ENCODE data around the gene TMEM42.
"Not testable (repeated sequence)": the region's sequence is repeated elsewhere in the genome, so short reads cannot be mapped to it uniquely, and the experiment has no call there.

Gene TMEM42

GRCh38 chr3:44861412-44862225, at the start of gene TMEM42:
TSS of gene TMEM42 (plus strand) at chr3:44861912. CDS start at chr3:44861925, 13 bp downstream.
- in situ Hi-C loops (cut with MboI; ENCODE audit: low sequenced_read_pairs), result no loop called here

- in situ Hi-C loops (cut with MboI; ENCODE audit: low sequenced_read_pairs), result no loop called here
Observed at GRCh38 chr3:44814751-44815150, 47.0 kb upstream of the TMEM42 start.

GRCh38 chr3:44816334-44816733, 45.4 kb upstream of the TMEM42 start:
- in situ Hi-C loops (cut with MboI; ENCODE audit: low sequenced_read_pairs), result not testable (repeated sequence)

GRCh38 chr3:44821206-44821605, 40.5 kb upstream of the TMEM42 start:
- in situ Hi-C loops (cut with MboI; ENCODE audit: low sequenced_read_pairs), result not testable (repeated sequence)

GRCh38 chr3:44825264-44825925, 36.3 kb upstream of the TMEM42 start:
- in situ Hi-C loops (cut with MboI; ENCODE audit: low sequenced_read_pairs), result no loop called here

- in situ Hi-C loops (cut with MboI; ENCODE audit: low sequenced_read_pairs), result no loop called here
Observed at GRCh38 chr3:44827196-44827595, 34.5 kb upstream of the TMEM42 start.

- in situ Hi-C loops (cut with MboI; ENCODE audit: low sequenced_read_pairs), result no loop called here
Observed at GRCh38 chr3:44831232-44831631, 30.5 kb upstream of the TMEM42 start.

- in situ Hi-C loops (cut with MboI; ENCODE audit: low sequenced_read_pairs), result no loop called here
Observed at GRCh38 chr3:44832032-44832431, 29.7 kb upstream of the TMEM42 start.

- in situ Hi-C loops (cut with MboI; ENCODE audit: low sequenced_read_pairs), result no loop called here
Observed at GRCh38 chr3:44832965-44833364, 28.7 kb upstream of the TMEM42 start.

GRCh38 chr3:44833394-44833793, 28.3 kb upstream of the TMEM42 start:
- in situ Hi-C loops (cut with MboI; ENCODE audit: low sequenced_read_pairs), result no loop called here

GRCh38 chr3:44835684-44836083, 26.0 kb upstream of the TMEM42 start:
- in situ Hi-C loops (cut with MboI; ENCODE audit: low sequenced_read_pairs), result no loop called here

GRCh38 chr3:44842376-44842775, 19.3 kb upstream of the TMEM42 start:
- in situ Hi-C loops (cut with MboI; ENCODE audit: low sequenced_read_pairs), result no loop called here

- in situ Hi-C loops (cut with MboI; ENCODE audit: low sequenced_read_pairs), result no loop called here
Observed at GRCh38 chr3:44845528-44846520, 15.9 kb upstream of the TMEM42 start.

GRCh38 chr3:44848634-44849033, 13.1 kb upstream of the TMEM42 start:
- in situ Hi-C loops (cut with MboI; ENCODE audit: low sequenced_read_pairs), result no loop called here

- in situ Hi-C loops (cut with MboI; ENCODE audit: low sequenced_read_pairs), result not testable (repeated sequence)
Observed at GRCh38 chr3:44856663-44857062, 5.0 kb upstream of the TMEM42 start.

GRCh38 chr3:44860117-44860516, 1.6 kb upstream of the TMEM42 start:
- in situ Hi-C loops (cut with MboI; ENCODE audit: low sequenced_read_pairs), result no loop called here

GRCh38 chr3:44862226-44862637, 520 bp downstream of the TMEM42 start:
- in situ Hi-C loops (cut with MboI; ENCODE audit: low sequenced_read_pairs), result no loop called here

- in situ Hi-C loops (cut with MboI; ENCODE audit: low sequenced_read_pairs), result no loop called here
Observed at GRCh38 chr3:44865272-44866035, 3.7 kb downstream of the TMEM42 start.

- in situ Hi-C loops (cut with MboI; ENCODE audit: low sequenced_read_pairs), result no loop called here
Observed at GRCh38 chr3:44867421-44868111, 5.9 kb downstream of the TMEM42 start.
